GM18511 (cell line): ENCODE data around the gene SLC25A36.
A peak's percentile ranks its signal among the peaks of the same experiment; 100 is the strongest.
"Not testable (repeated sequence)": the region's sequence is repeated elsewhere in the genome, so short reads cannot be mapped to it uniquely, and the experiment has no call there.

Experiments
- ATAC-seq: cut with Tn5 transposase; IDR thresholded peaks from one replicate; pipeline ENCODE4 v1.9.1; 2021; ENCODE audit warnings: mild to moderate bottlenecking, moderate library complexity; ENCODE audit not compliant: unreplicated experiment

Gene SLC25A36

GRCh38 chr3:140987792-140988191 lies 46.2 kb downstream of the SLC25A36 start:
- ATAC-seq = not testable (repeated sequence)

- no peak for ATAC-seq
These were observed 52.7 kb downstream of the SLC25A36 start for GRCh38 chr3:140994316-140994715.

- not testable (repeated sequence) for ATAC-seq
These were observed 53.2 kb downstream of the SLC25A36 start for GRCh38 chr3:140994861-140995260.

- ATAC-seq = no peak
These were observed 54.2 kb downstream of the SLC25A36 start for GRCh38 chr3:140995881-140996280.

GRCh38 chr3:141000027-141000663 lies 58.5 kb downstream of the SLC25A36 start:
- peak; percentile 63 for ATAC-seq

- no peak for ATAC-seq
These were observed 59.0 kb downstream of the SLC25A36 start for GRCh38 chr3:141000686-141001085.

GRCh38 chr3:141006344-141006743 lies 64.7 kb downstream of the SLC25A36 start:
- no peak for ATAC-seq

- no peak for ATAC-seq
These were observed 67.9 kb downstream of the SLC25A36 start for GRCh38 chr3:141009496-141009895.

GRCh38 chr3:141011232-141011996 lies 69.8 kb downstream of the SLC25A36 start:
- ATAC-seq = peak; percentile 92

- peak; percentile 46 for ATAC-seq
These were observed 70.3 kb downstream of the SLC25A36 start for GRCh38 chr3:141011997-141012262.

GRCh38 chr3:141012571-141012970 lies 70.9 kb downstream of the SLC25A36 start:
- no peak for ATAC-seq

- no peak for ATAC-seq
These were observed 73.8 kb downstream of the SLC25A36 start for GRCh38 chr3:141015481-141015880.

GRCh38 chr3:141017366-141018322 lies 76.0 kb downstream of the SLC25A36 start:
- ATAC-seq = not testable (repeated sequence)

- ATAC-seq = no peak
These were observed 77.6 kb downstream of the SLC25A36 start for GRCh38 chr3:141019244-141019643.

- ATAC-seq = no peak
These were observed 78.7 kb downstream of the SLC25A36 start for GRCh38 chr3:141020143-141020830.

- no peak for ATAC-seq
These were observed 79.6 kb downstream of the SLC25A36 start for GRCh38 chr3:141021261-141021660.
